ENCODE results near the gene ZNF469. TPM values are rescaled to one million over a fixed set of nuclear protein-coding genes. Genes with fewer than 3 reads are reported as not detected.
"Not testable (repeated sequence)": the region's sequence is repeated elsewhere in the genome, so short reads cannot be mapped to it uniquely, and the experiment has no call there.

The ZNF469 gene
- total RNA-seq, 2 experiments from 2014 or later: 1.1 to 1.2 TPM

GRCh38 chr16:88360401-88360800 is 22.4 kb upstream of the ZNF469 start:
- H3K36me3 Mint-ChIP-seq; H3K4me1 Mint-ChIP-seq; H3K4me3 Mint-ChIP-seq; H3K27ac Mint-ChIP-seq; POLR2A ChIA-PET; H3K9me3 Mint-ChIP-seq; ATAC-seq (ENCODE audit: low read depth); DNase-seq: not testable (repeated sequence)
- H3K27me3 Mint-ChIP-seq: peaks cover 22% of the 10 kb centered on the region

GRCh38 chr16:88360999-88361398 is 21.8 kb upstream of the ZNF469 start:
- H3K9me3 Mint-ChIP-seq: peaks cover 2% of the 10 kb centered on the region
- DNase-seq (no peak), ATAC-seq (ENCODE audit: low read depth) (no peak)
- no peaks in the 10 kb centered on the region for H3K36me3 Mint-ChIP-seq
- no peak overlapping the region for H3K27ac Mint-ChIP-seq
- no peaks in the 10 kb centered on the region for H3K4me1 Mint-ChIP-seq
- no peak overlapping the region for H3K4me3 Mint-ChIP-seq
- POLR2A ChIA-PET: no interaction called here
- H3K27me3 Mint-ChIP-seq: peaks cover 22% of the 10 kb centered on the region

- Mint-ChIP-seq H3K36me3 (no peaks in the 10 kb centered on the region), H3K27me3 (peaks cover 22% of the 10 kb centered on the region), H3K4me1 (no peaks in the 10 kb centered on the region), H3K4me3 (no peak overlapping the region), H3K27ac (no peak overlapping the region), H3K9me3 (peaks cover 2% of the 10 kb centered on the region)
- DNase-seq (no peak), ATAC-seq (ENCODE audit: low read depth) (no peak)
- POLR2A ChIA-PET: no interaction called here
Observed at GRCh38 chr16:88361775-88362174, 21.0 kb upstream of the ZNF469 start.

GRCh38 chr16:88363239-88363891 is 19.4 kb upstream of the ZNF469 start:
- Mint-ChIP-seq H3K9me3 (peaks cover 2% of the 10 kb centered on the region), H3K4me3 (no peak overlapping the region), H3K27me3 (peaks cover 22% of the 10 kb centered on the region), H3K27ac (no peak overlapping the region), H3K4me1 (no peaks in the 10 kb centered on the region), H3K36me3 (no peaks in the 10 kb centered on the region)
- POLR2A ChIA-PET: no interaction called here
- ATAC-seq (ENCODE audit: low read depth) (no peak), DNase-seq (no peak)

- ATAC-seq (ENCODE audit: low read depth) (no peak), DNase-seq (no peak)
- POLR2A ChIA-PET: no interaction called here
- H3K9me3 Mint-ChIP-seq: peaks cover 2% of the 10 kb centered on the region
- H3K4me3 Mint-ChIP-seq: no peak overlapping the region
- peaks cover 22% of the 10 kb centered on the region for H3K27me3 Mint-ChIP-seq
- H3K27ac Mint-ChIP-seq: no peak overlapping the region
- H3K36me3 Mint-ChIP-seq: no peaks in the 10 kb centered on the region
- no peaks in the 10 kb centered on the region for H3K4me1 Mint-ChIP-seq
Observed at GRCh38 chr16:88365244-88365865, 17.4 kb upstream of the ZNF469 start.

- Mint-ChIP-seq H3K27ac (no peak overlapping the region), H3K4me1 (no peaks in the 10 kb centered on the region), H3K9me3 (peaks cover 2% of the 10 kb centered on the region), H3K27me3 (peaks cover 21% of the 10 kb centered on the region), H3K4me3 (no peak overlapping the region), H3K36me3 (no peaks in the 10 kb centered on the region)
- ATAC-seq (ENCODE audit: low read depth): no peak
- POLR2A ChIA-PET: no interaction called here
- DNase-seq: no peak
Observed at GRCh38 chr16:88366032-88366703, 16.6 kb upstream of the ZNF469 start.

- Mint-ChIP-seq H3K4me3 (no peak overlapping the region), H3K27me3 (peaks cover 16% of the 10 kb centered on the region), H3K4me1 (no peaks in the 10 kb centered on the region), H3K9me3 (no peaks in the 10 kb centered on the region), H3K27ac (no peak overlapping the region), H3K36me3 (no peaks in the 10 kb centered on the region)
- ATAC-seq (ENCODE audit: low read depth) (no peak), DNase-seq (no peak)
- POLR2A ChIA-PET: no interaction called here
Observed at GRCh38 chr16:88366704-88367047, 16.1 kb upstream of the ZNF469 start.

- ATAC-seq (ENCODE audit: low read depth): no peak
- no peak for DNase-seq
- Mint-ChIP-seq H3K36me3 (no peaks in the 10 kb centered on the region), H3K4me1 (no peaks in the 10 kb centered on the region), H3K27ac (no peak overlapping the region), H3K27me3 (peaks cover 13% of the 10 kb centered on the region), H3K9me3 (no peaks in the 10 kb centered on the region), H3K4me3 (no peak overlapping the region)
- POLR2A ChIA-PET: no interaction called here
Observed at GRCh38 chr16:88367560-88367959, 15.2 kb upstream of the ZNF469 start.

- H3K27me3 Mint-ChIP-seq: peaks cover 8% of the 10 kb centered on the region
- H3K9me3 Mint-ChIP-seq: no peaks in the 10 kb centered on the region
- POLR2A ChIA-PET: no interaction called here
- H3K4me1 Mint-ChIP-seq: no peaks in the 10 kb centered on the region
- H3K27ac Mint-ChIP-seq: no peak overlapping the region
- no peak for ATAC-seq (ENCODE audit: low read depth)
- H3K4me3 Mint-ChIP-seq: no peak overlapping the region
- no peaks in the 10 kb centered on the region for H3K36me3 Mint-ChIP-seq
- no peak for DNase-seq
Observed at GRCh38 chr16:88368036-88368435, 14.7 kb upstream of the ZNF469 start.

- Mint-ChIP-seq H3K4me1 (no peaks in the 10 kb centered on the region), H3K9me3 (no peaks in the 10 kb centered on the region), H3K27ac (no peak overlapping the region), H3K4me3 (no peak overlapping the region), H3K27me3 (peaks cover under 1% of the 10 kb centered on the region), H3K36me3 (no peaks in the 10 kb centered on the region)
- DNase-seq (no peak), ATAC-seq (ENCODE audit: low read depth) (no peak)
- POLR2A ChIA-PET: no interaction called here
Observed at GRCh38 chr16:88368994-88369393, 13.8 kb upstream of the ZNF469 start.

- no peaks in the 10 kb centered on the region for H3K9me3 Mint-ChIP-seq
- DNase-seq: no peak
- H3K36me3 Mint-ChIP-seq: no peaks in the 10 kb centered on the region
- POLR2A ChIA-PET: no interaction called here
- no peaks in the 10 kb centered on the region for H3K4me1 Mint-ChIP-seq
- no peak overlapping the region for H3K27ac Mint-ChIP-seq
- no peak overlapping the region for H3K4me3 Mint-ChIP-seq
- ATAC-seq (ENCODE audit: low read depth): no peak
- H3K27me3 Mint-ChIP-seq: no peaks in the 10 kb centered on the region
Observed at GRCh38 chr16:88369447-88370008, 13.2 kb upstream of the ZNF469 start.

GRCh38 chr16:88370365-88370764 is 12.4 kb upstream of the ZNF469 start:
- Mint-ChIP-seq H3K4me3 (no peak overlapping the region), H3K9me3 (no peaks in the 10 kb centered on the region), H3K4me1 (no peaks in the 10 kb centered on the region), H3K36me3 (no peaks in the 10 kb centered on the region), H3K27me3 (no peaks in the 10 kb centered on the region), H3K27ac (no peak overlapping the region)
- POLR2A ChIA-PET: no interaction called here
- no peak for DNase-seq
- ATAC-seq (ENCODE audit: low read depth): no peak

GRCh38 chr16:88372522-88372921 is 10.2 kb upstream of the ZNF469 start:
- H3K4me3 Mint-ChIP-seq: no peak overlapping the region
- ATAC-seq (ENCODE audit: low read depth): no peak
- no peaks in the 10 kb centered on the region for H3K4me1 Mint-ChIP-seq
- POLR2A ChIA-PET: no interaction called here
- H3K27ac Mint-ChIP-seq: no peak overlapping the region
- H3K9me3 Mint-ChIP-seq: no peaks in the 10 kb centered on the region
- DNase-seq: no peak
- no peaks in the 10 kb centered on the region for H3K36me3 Mint-ChIP-seq
- no peaks in the 10 kb centered on the region for H3K27me3 Mint-ChIP-seq

- no peak for DNase-seq
- ATAC-seq (ENCODE audit: low read depth): no peak
- Mint-ChIP-seq H3K27me3 (no peaks in the 10 kb centered on the region), H3K27ac (no peak overlapping the region), H3K4me1 (no peaks in the 10 kb centered on the region), H3K9me3 (no peaks in the 10 kb centered on the region), H3K4me3 (no peak overlapping the region), H3K36me3 (no peaks in the 10 kb centered on the region)
- POLR2A ChIA-PET: no interaction called here
Observed at GRCh38 chr16:88373211-88373610, 9.5 kb upstream of the ZNF469 start.

All from activated naive CD8-positive, alpha-beta T cell treated with anti-CD3 and anti-CD28 coated beads, Interleukin-2, amount 10 ng/mL, durations not matched to agents 7 days and 5 days (primary cell).